ENCODE data around the gene WT1.

GRCh38 chr11:32353884-32354283, 81.5 kb downstream of the WT1 start:
- TF ChIP-seq CHD7 (IDR thresholded peaks at IDR 0.05; ENCODE audit: insufficient replicate concordance, low read length), result no peak
- TF ChIP-seq CEBPB (IDR thresholded peaks at IDR 0.05; ENCODE audit: low read depth, low read length), result no peak
- TF ChIP-seq CTCF (IDR thresholded peaks at IDR 0.05; ENCODE audit: control extremely low read depth in 1 of 3, insufficient read depth in 1 of 3, low read depth in 1 of 3, low read length in 3 of 3), result no peak
- no peak for TF ChIP-seq MAX (IDR thresholded peaks at IDR 0.05)
- no peak for TF ChIP-seq SP1 (IDR thresholded peaks at IDR 0.05; ENCODE audit: low read depth, low read length)
- TF ChIP-seq EP300 (IDR thresholded peaks at IDR 0.05; ENCODE audit: borderline replicate concordance in 1 of 2, low read depth in 2 of 2, low read length in 2 of 2), result no peak
- TF ChIP-seq POLR2A (IDR thresholded peaks at IDR 0.05; ENCODE audit: control extremely low read depth in 1 of 2, low read depth in 2 of 2, low read length in 2 of 2), result no peak
- no peak for TF ChIP-seq POLR2AphosphoS5 (IDR thresholded peaks at IDR 0.05; ENCODE audit: low read depth, low read length)
- TF ChIP-seq TEAD4 (IDR thresholded peaks at IDR 0.05; ENCODE audit: low read depth, low read length), result no peak

Data from H1 (cell line).